SK-N-MC (cell line): Measurements from ENCODE around the gene DENND5B.

Source experiments
- DNase-seq: peaks from one replicate; pipeline ENCODE4 v3.0.0-alpha.2; 2011; ENCODE audit warnings: low read depth, low spot score
- H3K27ac ChIP-seq: fragments of 200-600 bp; sonication (generic); 2 replicates; pipeline ENCODE4 v1.5.1; 2016; ENCODE audit warnings: mixed run types
- H3K36me3 ChIP-seq: fragments of 200-600 bp; sonication (generic); 2 replicates; pipeline ENCODE4 v1.6.1; 2017; ENCODE audit warnings: antibody characterized with exemption, low read length, mixed read lengths; ENCODE audit not compliant: insufficient read depth
- H3K4me3 ChIP-seq: fragments of 200-600 bp; sonication (generic); 2 replicates; pipeline ENCODE4 v1.5.1; 2016
- H3K9ac ChIP-seq: fragments of 200-600 bp; sonication (generic); 2 replicates; pipeline ENCODE4 v1.8.0; 2017; ENCODE audit warnings: mixed run types, mixed read lengths; ENCODE audit not compliant: insufficient read length
- H3K9me3 ChIP-seq: fragments of 200-600 bp; sonication (generic); 2 replicates; pipeline ENCODE4 v1.6.1; 2017; ENCODE audit warnings: low read depth, mild to moderate bottlenecking, antibody characterized with exemption, low read length, moderate library complexity, mixed read lengths
- EZH2 ChIP-seq: fragments of 200-600 bp; sonication (generic); IDR thresholded peaks from one replicate; pipeline ENCODE4 v1.6.1; 2017; ENCODE audit warnings: antibody characterized with exemption
- FOXP2 ChIP-seq: optimal IDR thresholded peaks from 2 replicates; pipeline ENCODE3; 2011; ENCODE audit warnings: mild to moderate bottlenecking, moderate library complexity; ENCODE audit not compliant: insufficient read depth; ENCODE audit errors: extremely low read length, control extremely low read depth
- POLR2AphosphoS5 ChIP-seq: IDR thresholded peaks from 2 replicates; pipeline ENCODE4 v1.6.1; 2012; ENCODE audit warnings: mild to moderate bottlenecking, low read depth, low read length, borderline replicate concordance

DENND5B gene

DNA sequence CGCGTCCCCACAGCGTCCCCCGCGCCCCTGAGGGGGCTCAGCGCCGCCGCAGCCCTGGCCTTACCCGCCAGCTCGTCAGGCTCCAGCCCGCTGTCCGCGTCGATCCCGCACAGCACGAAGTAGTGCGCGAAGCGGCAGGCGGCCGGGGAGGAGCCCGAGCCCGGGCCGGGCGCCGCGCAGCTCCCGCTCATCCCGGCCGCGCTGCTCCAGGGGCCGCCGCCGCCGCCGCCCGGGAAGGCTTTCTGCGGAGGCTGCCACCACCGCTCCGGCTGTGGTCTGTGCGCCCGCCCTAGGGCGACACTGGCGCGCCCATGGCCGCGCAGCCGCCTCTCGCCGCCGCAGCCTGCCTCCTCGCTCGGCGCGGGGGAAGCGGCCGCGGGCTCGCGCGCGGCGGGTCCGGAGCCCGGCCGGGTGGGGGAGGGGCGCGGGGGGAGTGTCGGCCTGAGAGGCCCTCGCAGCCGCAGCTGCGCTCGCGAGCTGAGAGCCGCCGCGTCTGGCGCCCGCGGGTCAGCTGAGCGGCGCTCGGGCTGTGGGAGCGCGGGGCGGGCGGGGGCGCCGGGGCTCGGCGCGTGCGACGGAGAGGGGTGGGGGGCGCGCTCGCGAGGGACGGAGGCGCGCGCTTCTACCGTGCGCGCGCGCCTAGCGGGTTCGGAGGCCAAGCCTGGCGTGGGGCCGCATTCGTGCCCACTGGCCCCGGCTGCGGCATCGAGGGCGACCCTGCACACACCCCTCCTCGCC, at the start of gene DENND5B:
Gene DENND5B, minus strand, starts transcription at position 495 of the 738 bp plus-strand sequence. Its CDS starts 304 bp downstream, at position 191.
- no peaks in the 10 kb centered on the region for H3K9me3 ChIP-seq
- TF ChIP-seq EZH2 (no peak), FOXP2 (no peak), POLR2AphosphoS5 (no peak)
- no peaks in the 10 kb centered on the region for H3K36me3 ChIP-seq
- H3K9ac ChIP-seq: peak within 1 kb of the TSS; percentile 59
- H3K27ac ChIP-seq: no peak within 1 kb of the TSS
- peak within 1 kb of the TSS; percentile 82 for H3K4me3 ChIP-seq
- DNase-seq: no peak

- H3K9ac ChIP-seq: no peak overlapping the region
- no peak overlapping the region for H3K4me3 ChIP-seq
- TF ChIP-seq POLR2AphosphoS5 (no peak), FOXP2 (no peak), EZH2 (no peak)
- no peaks in the 10 kb centered on the region for H3K36me3 ChIP-seq
- no peak overlapping the region for H3K27ac ChIP-seq
- no peak for DNase-seq
- H3K9me3 ChIP-seq: no peaks in the 10 kb centered on the region
These were observed 43.7 kb upstream of the DENND5B start for GRCh38 chr12:31634620-31635019.

GRCh38 chr12:31633464-31633863, 42.5 kb upstream of the DENND5B start:
- H3K9ac ChIP-seq: no peak overlapping the region
- TF ChIP-seq FOXP2 (no peak), EZH2 (no peak), POLR2AphosphoS5 (no peak)
- H3K4me3 ChIP-seq: no peak overlapping the region
- no peak overlapping the region for H3K27ac ChIP-seq
- H3K9me3 ChIP-seq: no peaks in the 10 kb centered on the region
- DNase-seq: no peak
- no peaks in the 10 kb centered on the region for H3K36me3 ChIP-seq

- no peak overlapping the region for H3K9ac ChIP-seq
- H3K27ac ChIP-seq: no peak overlapping the region
- TF ChIP-seq POLR2AphosphoS5: no peak
- H3K4me3 ChIP-seq: no peak overlapping the region
- no peaks in the 10 kb centered on the region for H3K9me3 ChIP-seq
- DNase-seq: no peak
- no peaks in the 10 kb centered on the region for H3K36me3 ChIP-seq
These were observed 40.9 kb upstream of the DENND5B start for GRCh38 chr12:31631809-31632208.

GRCh38 chr12:31631023-31631724, 40.2 kb upstream of the DENND5B start:
- TF ChIP-seq FOXP2: no peak
- no peaks in the 10 kb centered on the region for H3K36me3 ChIP-seq
- DNase-seq: no peak
- no peak overlapping the region for H3K9ac ChIP-seq
- H3K4me3 ChIP-seq: no peak overlapping the region
- H3K9me3 ChIP-seq: no peaks in the 10 kb centered on the region
- no peak overlapping the region for H3K27ac ChIP-seq

- Histone ChIP-seq H3K9me3 (no peaks in the 10 kb centered on the region), H3K27ac (no peak overlapping the region), H3K9ac (no peak overlapping the region), H3K36me3 (no peaks in the 10 kb centered on the region), H3K4me3 (no peak overlapping the region)
- no peak for DNase-seq
- TF ChIP-seq POLR2AphosphoS5 (no peak), FOXP2 (no peak), EZH2 (no peak)
These were observed 39.1 kb upstream of the DENND5B start for GRCh38 chr12:31629756-31630732.

- Histone ChIP-seq H3K36me3 (no peaks in the 10 kb centered on the region), H3K9me3 (no peaks in the 10 kb centered on the region), H3K9ac (no peak overlapping the region), H3K4me3 (no peak overlapping the region), H3K27ac (no peak overlapping the region)
- no peak for DNase-seq
- TF ChIP-seq EZH2 (no peak), FOXP2 (no peak), POLR2AphosphoS5 (no peak)
These were observed 36.6 kb upstream of the DENND5B start for GRCh38 chr12:31627456-31628054.
